H54 (cell line): ENCODE data around the gene UNC13A.
A peak's percentile ranks its signal among the peaks of the same experiment; 100 is the strongest.
"Not testable (repeated sequence)": the region's sequence is repeated elsewhere in the genome, so short reads cannot be mapped to it uniquely, and the experiment has no call there.

Source experiments
- DNase-seq: peaks from one replicate; pipeline ENCODE4 v3.0.0; 2011; ENCODE audit warnings: low spot score, mixed read lengths; ENCODE audit not compliant: insufficient read length
- FAIRE-seq: peaks from 3 replicates; lab custom pipeline; 2011; peaks lifted over from hg19 to GRCh38; lab: Jason Lieb, UNC
- POLR2A ChIP-seq: IDR thresholded peaks from 2 replicates; pipeline ENCODE4 v1.6.1; 2011; ENCODE audit warnings: low read depth, mild to moderate bottlenecking, low read length

Gene UNC13A

DNA sequence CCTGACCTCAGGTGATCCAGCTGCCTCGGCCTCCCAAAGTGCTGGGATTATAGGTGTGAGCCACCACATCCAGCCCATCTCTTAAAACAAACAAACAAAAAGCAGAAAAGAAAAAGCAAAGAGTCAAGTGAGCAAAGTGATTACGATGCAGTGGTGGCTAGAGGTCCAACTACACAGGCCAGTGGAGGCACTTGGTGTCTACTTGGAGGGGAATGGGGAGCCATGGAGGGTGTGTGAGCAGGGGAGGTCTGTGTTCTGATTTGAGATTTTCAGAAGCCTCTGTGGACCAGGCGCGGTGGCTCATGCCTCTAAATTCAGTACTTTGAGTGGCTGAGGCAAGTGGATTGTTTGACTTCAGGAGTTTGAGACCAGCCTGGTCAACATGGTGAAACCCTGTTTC lies 126.1 kb downstream of the UNC13A start:
- TF ChIP-seq POLR2A = no peak
- DNase-seq (no peak), FAIRE-seq (no peak)

DNA sequence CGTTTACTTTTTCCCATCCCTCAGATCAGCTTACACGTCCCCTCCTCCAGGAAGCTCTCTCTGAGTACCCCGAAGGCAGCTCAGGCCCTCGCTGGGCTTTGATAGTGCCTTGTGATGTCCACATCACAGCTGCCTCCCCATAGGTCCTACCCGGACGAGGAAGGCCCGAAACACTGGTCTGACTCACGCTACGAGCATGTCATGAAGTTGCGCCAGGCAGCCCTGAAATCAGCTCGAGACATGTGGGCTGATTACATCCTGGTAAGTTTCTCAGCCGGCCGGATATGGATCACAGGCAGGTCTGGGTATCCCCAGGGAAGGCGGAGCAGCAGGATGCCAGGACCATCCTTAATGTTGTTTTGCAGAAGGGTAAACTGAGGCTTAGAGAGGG lies 128.0 kb downstream of the UNC13A start:
- no peak for FAIRE-seq
- TF ChIP-seq POLR2A = no peak
- DNase-seq = no peak

- FAIRE-seq = no peak
- DNase-seq = no peak
- no peak for TF ChIP-seq POLR2A
Measured at GRCh38 chr19:17557466-17557865, 130.7 kb downstream of the UNC13A start.

GRCh38 chr19:17556995-17557394 lies 131.2 kb downstream of the UNC13A start:
- TF ChIP-seq POLR2A = no peak
- DNase-seq = no peak
- FAIRE-seq = no peak

- TF ChIP-seq POLR2A = peak; percentile 25; the same call in 1 of the 2 replicates
- no peak for DNase-seq
- FAIRE-seq = no peak
Measured at GRCh38 chr19:17555929-17556813, 132.0 kb downstream of the UNC13A start.

GRCh38 chr19:17555480-17555928 lies 132.7 kb downstream of the UNC13A start, which contains the start of gene COLGALT1:
TSS of gene COLGALT1 (plus strand) at chr19:17555649. CDS start at chr19:17555714, 65 bp downstream.
- FAIRE-seq (peak; percentile 33), DNase-seq (peak; percentile 97)

GRCh38 chr19:17554968-17555479 lies 133.1 kb downstream of the UNC13A start:
- no peak for FAIRE-seq
- TF ChIP-seq POLR2A = no peak
- no peak for DNase-seq

More at GRCh38 chr19:17555480-17555928, 132.7 kb downstream of the UNC13A start, which contains the start of gene COLGALT1:
- TF ChIP-seq POLR2A = 0 out of 2 replicates have a peak, but pooled peaks have one; percentile 37

DNA sequence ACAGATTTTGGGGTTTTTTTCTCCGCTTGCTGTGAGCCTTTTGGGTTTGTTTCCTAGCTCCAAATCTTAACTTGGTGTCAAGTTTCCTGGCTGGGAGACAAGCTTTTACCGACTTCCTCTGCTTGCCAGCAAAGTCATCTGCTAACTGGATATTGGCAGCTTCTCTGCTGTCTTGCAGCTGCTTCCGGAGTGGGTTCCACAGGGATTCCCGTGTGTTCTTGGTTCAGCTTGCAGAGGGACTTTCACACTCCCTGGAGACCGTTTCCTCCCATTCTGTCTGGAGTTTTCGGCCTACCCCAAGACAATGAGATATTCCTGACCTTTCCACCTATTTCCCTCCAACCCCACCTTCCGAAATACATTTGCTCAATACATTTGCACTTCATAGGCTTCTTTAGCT lies 134.9 kb downstream of the UNC13A start:
- DNase-seq (no peak), FAIRE-seq (peak; percentile 67)
- TF ChIP-seq POLR2A = no peak

DNA sequence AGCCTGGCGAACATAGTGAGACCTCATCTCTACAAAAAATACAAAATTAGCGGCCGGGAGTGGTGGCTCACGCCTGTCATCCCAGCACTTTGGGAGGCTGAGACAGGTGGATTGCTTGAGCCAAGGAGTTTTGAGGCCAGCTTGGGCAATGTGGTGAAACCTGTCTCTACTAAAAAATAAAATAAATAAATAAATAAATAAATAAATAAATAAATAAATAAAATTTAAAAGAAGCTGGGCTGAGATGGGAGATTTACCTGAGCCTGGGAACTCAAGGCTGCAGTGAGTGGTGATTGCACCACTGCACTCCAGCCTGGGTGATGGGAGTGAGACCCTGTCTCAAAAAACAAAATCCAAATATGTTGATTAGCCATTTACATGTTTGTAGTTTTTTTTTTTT lies 135.4 kb downstream of the UNC13A start:
- FAIRE-seq, DNase-seq: not testable (repeated sequence)
